Tibial artery (tissue), 4 donors: ENCODE data around the gene RANGRF.

Experiments
- DNase-seq, 2 donors: peaks; one replicate each; pipeline ENCODE4 v3.0.0-alpha.2; 2019
- H3K27ac ChIP-seq, 2 donors: fragments of 200-600 bp; sonication (generic) in 1 of 2; 1 replicate in 1 of 2; 2 replicates in 1 of 2; pipeline ENCODE4 v1.5.1; 2018 to 2019; ENCODE audit warnings: mild to moderate bottlenecking in 1 of 2
- H3K27me3 ChIP-seq, 2 donors: fragments of 200-600 bp; sonication (generic) in 1 of 2; one replicate each; pipeline versions ENCODE4 v1.5.1 to v1.6.0; 2016 to 2019
- H3K36me3 ChIP-seq, 3 donors: fragments of 200-600 bp; sonication (generic) in 2 of 3; one replicate each; pipeline ENCODE4 v1.5.1; 2016 to 2019; ENCODE audit warnings: mild to moderate bottlenecking in 2 of 3
- H3K4me1 ChIP-seq, 4 donors: fragments of 200-600 bp; sonication (generic) in 2 of 4; 1 replicate in 3 of 4; 2 replicates in 1 of 4; pipeline ENCODE4 v1.5.1; 2016 to 2019
- H3K4me3 ChIP-seq, 2 donors: fragments of 200-600 bp; sonication (generic) in 1 of 2; 1 replicate in 1 of 2; 2 replicates in 1 of 2; pipeline ENCODE4 v1.5.1; 2018 to 2019; ENCODE audit warnings: mild to moderate bottlenecking in 2 of 2
- H3K9me3 ChIP-seq, 3 donors: fragments of 200-600 bp; sonication (generic) in 1 of 3; one replicate each; pipeline ENCODE4 v1.5.1; 2016 to 2019
- intact Hi-C: fragments of 100-400 bp; cut with DNase I; formaldehyde crosslinking; loops from one replicate; pipeline ENCODE4 v1.15.0; 2023; ENCODE audit warnings: low total_unique reads
- TF ChIP-seq, protein P1 (sequence below), 2 experiments: fragments of 200-600 bp in 1 of 2; fragments of 450-650 bp in 1 of 2; IDR thresholded peaks; one replicate each; pipeline ENCODE4 v1.5.1; 2017 to 2019; ENCODE audit warnings: antibody characterized with exemption in 2 of 2, mild to moderate bottlenecking in 1 of 2, moderate library complexity in 1 of 2

RANGRF gene

DNA sequence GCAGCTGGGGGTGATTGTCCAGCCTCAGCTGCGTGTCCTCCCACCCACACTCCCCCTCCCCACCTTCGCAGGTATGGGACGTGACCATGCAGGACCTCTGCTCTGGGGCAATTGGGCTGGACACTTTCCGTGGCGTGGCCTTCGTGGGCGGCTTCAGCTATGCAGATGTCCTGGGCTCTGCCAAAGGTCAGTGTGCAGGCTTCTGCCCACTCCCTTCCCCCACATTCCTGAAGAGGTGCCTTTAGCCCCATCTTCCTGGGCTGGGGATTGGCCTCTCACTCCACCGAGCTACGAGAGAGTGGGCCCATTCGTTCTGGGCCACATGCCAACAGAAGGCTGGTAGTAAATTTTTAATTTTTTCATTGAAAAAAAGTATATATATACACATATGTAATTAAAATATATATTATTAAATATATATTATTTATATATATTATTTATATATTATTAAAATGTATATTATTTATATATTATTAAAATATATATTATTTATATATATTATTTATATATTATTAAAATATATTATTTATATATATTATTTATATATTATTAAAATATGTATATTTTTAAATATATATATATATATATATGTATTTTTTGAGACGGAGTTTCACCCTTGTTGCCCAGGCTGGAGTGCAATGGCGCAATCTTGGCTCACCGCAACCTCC, 20.9 kb upstream of the RANGRF start:
- DNase-seq = no peak
- no peaks in the 10 kb centered on the region for H3K27me3 ChIP-seq
- H3K27ac ChIP-seq = no peak overlapping the region
- no peaks in the 10 kb centered on the region for H3K4me1 ChIP-seq
- TF ChIP-seq, protein P1, sequence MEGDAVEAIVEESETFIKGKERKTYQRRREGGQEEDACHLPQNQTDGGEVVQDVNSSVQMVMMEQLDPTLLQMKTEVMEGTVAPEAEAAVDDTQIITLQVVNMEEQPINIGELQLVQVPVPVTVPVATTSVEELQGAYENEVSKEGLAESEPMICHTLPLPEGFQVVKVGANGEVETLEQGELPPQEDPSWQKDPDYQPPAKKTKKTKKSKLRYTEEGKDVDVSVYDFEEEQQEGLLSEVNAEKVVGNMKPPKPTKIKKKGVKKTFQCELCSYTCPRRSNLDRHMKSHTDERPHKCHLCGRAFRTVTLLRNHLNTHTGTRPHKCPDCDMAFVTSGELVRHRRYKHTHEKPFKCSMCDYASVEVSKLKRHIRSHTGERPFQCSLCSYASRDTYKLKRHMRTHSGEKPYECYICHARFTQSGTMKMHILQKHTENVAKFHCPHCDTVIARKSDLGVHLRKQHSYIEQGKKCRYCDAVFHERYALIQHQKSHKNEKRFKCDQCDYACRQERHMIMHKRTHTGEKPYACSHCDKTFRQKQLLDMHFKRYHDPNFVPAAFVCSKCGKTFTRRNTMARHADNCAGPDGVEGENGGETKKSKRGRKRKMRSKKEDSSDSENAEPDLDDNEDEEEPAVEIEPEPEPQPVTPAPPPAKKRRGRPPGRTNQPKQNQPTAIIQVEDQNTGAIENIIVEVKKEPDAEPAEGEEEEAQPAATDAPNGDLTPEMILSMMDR (IDR thresholded peaks at IDR 0.05) = no peak
- peaks cover 24 to 76% (median 58%) of the 10 kb centered on the region in 3 donors for H3K36me3 ChIP-seq
- intact Hi-C loops = no loop called here
- no peak overlapping the region for H3K4me3 ChIP-seq
- no peaks in the 10 kb centered on the region for H3K9me3 ChIP-seq

- H3K27me3 ChIP-seq = no peaks in the 10 kb centered on the region
- H3K27ac ChIP-seq = no peak overlapping the region
- peaks cover 24 to 65% (median 47%) of the 10 kb centered on the region in 3 donors for H3K36me3 ChIP-seq
- intact Hi-C loops = no loop called here
- H3K9me3 ChIP-seq = no peaks in the 10 kb centered on the region
- TF ChIP-seq, protein P1 (IDR thresholded peaks at IDR 0.05) = no peak
- no peak overlapping the region for H3K4me3 ChIP-seq
- no peak for DNase-seq
- no peaks in the 10 kb centered on the region for H3K4me1 ChIP-seq
Observed at GRCh38 chr17:8268550-8269298, 19.7 kb upstream of the RANGRF start.

DNA sequence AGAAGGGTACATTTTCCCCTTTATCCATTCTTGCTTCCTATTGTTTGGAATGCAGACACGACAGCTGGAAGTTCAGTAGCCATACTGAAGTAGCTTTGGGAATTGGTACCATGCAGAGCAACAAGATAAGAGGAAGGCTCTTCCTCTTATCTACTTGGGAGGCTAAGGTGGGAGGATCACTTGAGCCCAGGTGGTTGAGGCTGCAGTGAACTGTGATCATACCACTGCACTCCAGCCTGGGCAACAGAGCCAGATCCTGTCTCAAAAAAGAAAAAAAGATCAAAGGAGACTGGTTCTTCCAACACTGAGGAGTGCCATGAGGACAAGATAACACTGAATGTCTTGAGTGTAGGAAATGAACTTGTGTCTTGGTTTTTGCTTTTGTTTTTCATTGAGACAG, 16.0 kb upstream of the RANGRF start:
- no peak for DNase-seq
- no peak overlapping the region for H3K4me3 ChIP-seq
- no peak overlapping the region for H3K27ac ChIP-seq
- H3K36me3 ChIP-seq = peaks cover 2 to 28% (median 10%) of the 10 kb centered on the region in 3 donors
- TF ChIP-seq, protein P1 (IDR thresholded peaks at IDR 0.05) = no peak
- intact Hi-C loops = no loop called here
- no peaks in the 10 kb centered on the region for H3K9me3 ChIP-seq
- H3K4me1 ChIP-seq = no peaks in the 10 kb centered on the region
- H3K27me3 ChIP-seq = no peaks in the 10 kb centered on the region

DNA sequence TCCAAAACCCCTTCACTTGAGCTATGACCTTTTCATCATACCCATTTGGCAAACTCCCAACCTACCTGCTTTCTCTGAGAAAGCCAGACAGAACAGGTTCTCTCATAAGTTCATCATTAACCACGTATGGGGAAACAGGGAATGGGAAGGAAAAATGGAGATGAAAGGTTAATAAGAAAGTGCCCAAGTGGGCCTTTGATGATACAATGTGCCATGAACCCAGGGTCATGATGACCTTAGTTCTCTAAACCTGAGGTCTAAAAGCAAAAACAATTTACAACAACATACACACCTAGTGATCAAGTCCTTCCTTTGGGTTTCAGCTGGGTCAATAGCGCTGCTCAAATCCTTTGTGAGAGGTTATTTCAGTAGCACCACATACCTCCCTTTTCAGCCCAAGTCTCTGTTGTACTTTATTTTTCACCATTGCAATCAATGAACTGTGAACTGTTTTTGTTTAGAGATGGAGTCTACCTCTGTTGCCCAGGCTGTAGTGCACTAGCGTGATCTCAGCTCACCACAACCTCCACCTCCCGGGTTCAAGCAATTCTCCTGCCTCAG, 14.5 kb upstream of the RANGRF start:
- Histone ChIP-seq H3K9me3 (no peaks in the 10 kb centered on the region), H3K27ac (no peak overlapping the region), H3K4me3 (no peak overlapping the region), H3K36me3 (peaks cover 0 to 18% (median 2%) of the 10 kb centered on the region in 3 donors), H3K4me1 (no peaks in the 10 kb centered on the region), H3K27me3 (no peaks in the 10 kb centered on the region)
- TF ChIP-seq, protein P1 (IDR thresholded peaks at IDR 0.05) = no peak
- DNase-seq = no peak
- intact Hi-C loops = no loop called here

GRCh38 chr17:8274816-8275215, 13.7 kb upstream of the RANGRF start:
- H3K4me1 ChIP-seq = no peaks in the 10 kb centered on the region
- DNase-seq = no peak
- no peak overlapping the region for H3K27ac ChIP-seq
- H3K36me3 ChIP-seq = peaks cover 0 to 10% (median 0%) of the 10 kb centered on the region in 3 donors
- TF ChIP-seq, protein P1 (IDR thresholded peaks at IDR 0.05) = no peak
- no peaks in the 10 kb centered on the region for H3K27me3 ChIP-seq
- no peaks in the 10 kb centered on the region for H3K9me3 ChIP-seq
- no peak overlapping the region for H3K4me3 ChIP-seq
- intact Hi-C loops = no loop called here
